ENCODE results near the gene TNFRSF19. TPM values are rescaled to one million over a fixed set of nuclear protein-coding genes. Genes with fewer than 3 reads are reported as not detected.

TNFRSF19 gene
- total RNA-seq, 1 donor from 2014 or later = 31.3 TPM

DNA sequence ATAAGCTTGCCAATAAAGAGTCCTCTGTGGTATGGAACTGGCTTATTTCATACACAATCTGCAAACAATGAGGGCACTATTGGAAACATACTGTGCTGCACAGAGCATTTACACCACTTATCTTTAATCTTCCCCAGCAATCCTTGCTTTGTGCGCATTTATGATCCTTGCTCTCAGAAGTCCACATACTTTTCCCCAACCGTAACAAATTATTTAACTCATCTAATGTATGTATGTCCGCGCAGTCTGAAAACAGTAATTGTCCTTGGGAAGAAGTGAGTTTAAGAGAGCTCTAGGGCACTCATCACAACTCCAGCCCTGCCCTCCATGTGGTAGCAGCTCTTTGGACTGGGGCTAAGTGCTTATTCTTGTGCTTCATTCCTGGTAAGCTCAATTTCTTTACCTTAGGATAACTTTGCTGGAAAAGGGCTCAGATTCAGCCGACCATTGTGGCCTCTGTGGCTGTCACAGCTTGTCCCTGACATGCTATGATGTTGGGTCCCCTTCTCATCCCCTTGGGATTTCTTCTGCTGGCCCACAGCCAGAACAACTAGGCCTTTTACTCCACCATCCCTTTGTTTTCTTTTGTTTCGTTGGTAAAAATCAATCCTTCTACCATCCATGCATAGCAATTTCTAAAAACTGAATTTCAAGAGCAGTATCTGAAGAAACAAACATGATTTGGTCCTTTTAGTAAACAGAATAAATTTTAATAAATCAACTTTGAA lies 152.7 kb downstream of the TNFRSF19 start:
- TF ChIP-seq, protein P1, sequence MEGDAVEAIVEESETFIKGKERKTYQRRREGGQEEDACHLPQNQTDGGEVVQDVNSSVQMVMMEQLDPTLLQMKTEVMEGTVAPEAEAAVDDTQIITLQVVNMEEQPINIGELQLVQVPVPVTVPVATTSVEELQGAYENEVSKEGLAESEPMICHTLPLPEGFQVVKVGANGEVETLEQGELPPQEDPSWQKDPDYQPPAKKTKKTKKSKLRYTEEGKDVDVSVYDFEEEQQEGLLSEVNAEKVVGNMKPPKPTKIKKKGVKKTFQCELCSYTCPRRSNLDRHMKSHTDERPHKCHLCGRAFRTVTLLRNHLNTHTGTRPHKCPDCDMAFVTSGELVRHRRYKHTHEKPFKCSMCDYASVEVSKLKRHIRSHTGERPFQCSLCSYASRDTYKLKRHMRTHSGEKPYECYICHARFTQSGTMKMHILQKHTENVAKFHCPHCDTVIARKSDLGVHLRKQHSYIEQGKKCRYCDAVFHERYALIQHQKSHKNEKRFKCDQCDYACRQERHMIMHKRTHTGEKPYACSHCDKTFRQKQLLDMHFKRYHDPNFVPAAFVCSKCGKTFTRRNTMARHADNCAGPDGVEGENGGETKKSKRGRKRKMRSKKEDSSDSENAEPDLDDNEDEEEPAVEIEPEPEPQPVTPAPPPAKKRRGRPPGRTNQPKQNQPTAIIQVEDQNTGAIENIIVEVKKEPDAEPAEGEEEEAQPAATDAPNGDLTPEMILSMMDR (IDR thresholded peaks at IDR 0.05; ENCODE audit: insufficient read depth, low read length, poor library complexity, severe bottlenecking) = no peak
- no peak overlapping the region for H3K4me3 ChIP-seq (ENCODE audit: low read depth, low read length)
- no peak for DNase-seq (ENCODE audit: low read depth)
- no peaks in the 10 kb centered on the region for H3K27me3 ChIP-seq (ENCODE audit: control insufficient read depth, insufficient read depth, low read length)
- no peaks in the 10 kb centered on the region for H3K36me3 ChIP-seq (ENCODE audit: control insufficient read depth, insufficient read depth, low read length)

DNA sequence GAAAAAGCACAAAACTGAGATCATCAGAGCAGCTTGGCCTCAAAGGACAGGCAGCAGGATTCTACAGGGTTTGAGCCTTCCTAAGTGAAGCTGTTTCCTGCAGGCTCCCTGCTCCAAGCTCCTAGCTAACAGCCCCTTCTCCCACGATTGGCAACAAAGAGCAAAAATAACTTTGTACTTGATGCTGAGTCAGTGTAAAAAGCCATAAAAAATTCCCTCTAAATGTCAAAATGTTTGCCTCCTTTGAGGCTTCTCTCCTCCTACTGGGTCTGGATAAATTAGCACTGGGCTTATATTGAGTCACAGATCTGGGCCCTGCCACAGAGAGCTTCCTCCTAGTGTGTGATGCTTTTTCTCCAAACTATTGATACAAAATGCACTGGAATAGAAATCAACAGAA lies 153.3 kb downstream of the TNFRSF19 start:
- TF ChIP-seq, protein P1 (IDR thresholded peaks at IDR 0.05; ENCODE audit: insufficient read depth, low read length, poor library complexity, severe bottlenecking) = no peak
- no peak for DNase-seq (ENCODE audit: low read depth)
- no peaks in the 10 kb centered on the region for H3K27me3 ChIP-seq (ENCODE audit: control insufficient read depth, insufficient read depth, low read length)
- no peaks in the 10 kb centered on the region for H3K36me3 ChIP-seq (ENCODE audit: control insufficient read depth, insufficient read depth, low read length)
- H3K4me3 ChIP-seq (ENCODE audit: low read depth, low read length) = no peak overlapping the region

DNA sequence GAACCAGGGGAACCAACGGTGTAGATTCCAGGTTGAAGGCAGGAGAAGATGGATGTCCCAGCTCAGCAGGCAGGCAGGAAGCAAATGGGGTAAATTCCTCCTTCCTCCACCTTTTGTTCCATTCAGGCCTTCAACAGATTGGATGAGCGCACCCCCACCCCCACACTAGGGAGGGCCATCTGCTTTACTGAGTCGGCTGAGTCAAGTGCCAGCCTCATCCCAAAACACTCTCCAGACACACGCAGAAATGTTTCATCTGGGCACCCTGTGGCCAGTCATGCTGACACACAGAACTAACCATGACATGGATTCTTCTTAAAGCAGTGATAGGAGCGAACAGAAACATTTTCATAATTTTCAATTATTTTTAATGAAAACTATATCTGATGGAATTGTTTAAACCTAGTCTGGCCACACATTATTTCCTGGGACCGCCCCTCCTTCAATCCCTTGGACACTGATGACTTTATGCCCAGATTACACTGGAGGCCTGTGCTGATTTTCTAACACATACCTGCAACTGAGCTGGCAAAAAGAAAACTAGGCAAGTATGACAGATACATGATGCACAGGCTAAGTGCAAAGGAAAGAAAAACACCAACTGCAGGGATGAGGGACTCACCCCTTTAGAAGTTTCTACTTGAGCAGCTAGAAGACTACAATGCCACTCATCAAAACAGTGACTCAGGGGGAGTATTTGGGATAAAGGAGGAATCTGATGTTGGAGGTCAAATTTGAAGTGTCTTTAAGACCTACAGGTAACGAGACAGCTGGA lies 154.2 kb downstream of the TNFRSF19 start:
- Histone ChIP-seq H3K36me3 (ENCODE audit: control insufficient read depth, insufficient read depth, low read length) (no peaks in the 10 kb centered on the region), H3K4me3 (ENCODE audit: low read depth, low read length) (no peak overlapping the region), H3K27me3 (ENCODE audit: control insufficient read depth, insufficient read depth, low read length) (no peaks in the 10 kb centered on the region)
- TF ChIP-seq, protein P1 (IDR thresholded peaks at IDR 0.05; ENCODE audit: insufficient read depth, low read length, poor library complexity, severe bottlenecking) = no peak
- no peak for DNase-seq (ENCODE audit: low read depth)

Other genes starting within 250 kb of the TNFRSF19 start
- 56.0 and 85.2 TPM in 2 replicates for gene SACS, start 136.7 kb upstream of the TNFRSF19 start, total RNA-seq

Data from kidney epithelial cell (primary cell).